H9 (cell line): ENCODE data around the gene NPAS2. TPM values are rescaled to one million over a fixed set of nuclear protein-coding genes. Genes with fewer than 3 reads are reported as not detected.

Experiments
- DNase-seq: peaks from one replicate; pipeline ENCODE4 v3.0.0-alpha.2; 2017
- H2AFZ ChIP-seq: one replicate; pipeline ENCODE4 v1.6.1; 2013; ENCODE audit warnings: mild to moderate bottlenecking, low read length, control low read depth, moderate library complexity
- H2AK5ac ChIP-seq: 2 replicates; pipeline ENCODE4 v1.6.1; 2013; ENCODE audit warnings: low read length, control low read depth, mixed read lengths; ENCODE audit not compliant: insufficient read length
- H2BK120ac ChIP-seq: one replicate; pipeline ENCODE4 v1.6.1; 2013; ENCODE audit warnings: low read depth, mild to moderate bottlenecking, low read length, control low read depth, inconsistent platforms; ENCODE audit not compliant: poor library complexity, severe bottlenecking
- H2BK12ac ChIP-seq: 2 replicates; pipeline ENCODE4 v1.6.1; 2013; ENCODE audit warnings: low read length, control low read depth, mixed read lengths, low read depth; ENCODE audit not compliant: insufficient read length
- H2BK15ac ChIP-seq: 2 replicates; pipeline ENCODE4 v1.6.1; 2013; ENCODE audit warnings: low read depth, low read length, control low read depth
- H2BK20ac ChIP-seq: one replicate; pipeline ENCODE4 v1.6.1; 2013; ENCODE audit warnings: low read depth, mild to moderate bottlenecking, low read length, control low read depth, inconsistent platforms; ENCODE audit not compliant: poor library complexity, severe bottlenecking
- H2BK5ac ChIP-seq: 2 replicates; pipeline ENCODE4 v1.6.1; 2013; ENCODE audit warnings: low read length, control low read depth, mixed read lengths; ENCODE audit not compliant: insufficient read length
- H3K14ac ChIP-seq: 2 replicates; pipeline ENCODE4 v1.6.1; 2013; ENCODE audit warnings: low read length, control low read depth; ENCODE audit not compliant: insufficient read depth
- H3K18ac ChIP-seq: 2 replicates; pipeline ENCODE4 v1.6.1; 2013; ENCODE audit warnings: low read depth, mild to moderate bottlenecking, mixed read lengths, low read length, control low read depth; ENCODE audit not compliant: insufficient read length
- H3K23ac ChIP-seq: 2 replicates; pipeline ENCODE4 v1.6.1; 2013; ENCODE audit warnings: low read length, control low read depth, mixed read lengths, low read depth; ENCODE audit not compliant: insufficient read length
- H3K23me2 ChIP-seq: 2 replicates; pipeline ENCODE4 v1.6.1; 2013; ENCODE audit warnings: low read depth, mild to moderate bottlenecking, mixed read lengths, low read length, control low read depth; ENCODE audit not compliant: insufficient read length, poor library complexity, severe bottlenecking
- H3K27ac ChIP-seq: 2 replicates; pipeline ENCODE4 v1.5.1; 2013; ENCODE audit warnings: low read length, control low read depth, mixed read lengths, low read depth; ENCODE audit not compliant: insufficient read length
- H3K27me3 ChIP-seq: 2 replicates; pipeline ENCODE4 v1.6.1; 2013; ENCODE audit warnings: low read length, control low read depth, inconsistent platforms; ENCODE audit not compliant: insufficient read depth
- H3K4ac ChIP-seq: 2 replicates; pipeline ENCODE4 v1.6.1; 2013; ENCODE audit warnings: low read depth, mild to moderate bottlenecking, control low read depth, inconsistent platforms, low read length, moderate library complexity
- H3K4me1 ChIP-seq: 2 replicates; pipeline ENCODE4 v1.6.1; 2013; ENCODE audit warnings: low read length, control low read depth, inconsistent platforms; ENCODE audit not compliant: insufficient read depth
- H3K4me2 ChIP-seq: 2 replicates; pipeline ENCODE4 v1.6.1; 2013; ENCODE audit warnings: low read length, control low read depth, mixed read lengths; ENCODE audit not compliant: insufficient read length, insufficient read depth
- H3K56ac ChIP-seq: 2 replicates; pipeline ENCODE4 v1.6.1; 2013; ENCODE audit warnings: low read depth, mild to moderate bottlenecking, mixed read lengths, low read length, control low read depth; ENCODE audit not compliant: insufficient read length
- H3K79me1 ChIP-seq: 2 replicates; pipeline ENCODE4 v1.6.1; 2013; ENCODE audit warnings: low read depth, mild to moderate bottlenecking, moderate library complexity, low read length, control low read depth, inconsistent platforms; ENCODE audit not compliant: insufficient read depth, poor library complexity, severe bottlenecking
- H3K79me2 ChIP-seq: 2 replicates; pipeline ENCODE4 v1.6.1; 2013; ENCODE audit warnings: low read length, control low read depth, inconsistent platforms; ENCODE audit not compliant: insufficient read depth
- H3K9ac ChIP-seq: 2 replicates; pipeline ENCODE4 v1.6.1; 2013; ENCODE audit warnings: low read length, control low read depth, mixed read lengths; ENCODE audit not compliant: insufficient read length; ENCODE audit errors: extremely low read depth
- H3K9me3 ChIP-seq: one replicate; pipeline ENCODE4 v1.6.1; 2013; ENCODE audit warnings: low read depth, low read length, inconsistent platforms; ENCODE audit not compliant: control insufficient read depth
- H3T11ph ChIP-seq: one replicate; pipeline ENCODE4 v1.6.1; 2013; ENCODE audit warnings: mild to moderate bottlenecking, low read length, control low read depth, inconsistent platforms
- H4K20me1 ChIP-seq: one replicate; pipeline ENCODE4 v1.6.1; 2013; ENCODE audit not compliant: control insufficient read depth, insufficient read length, insufficient read depth
- H4K5ac ChIP-seq: 2 replicates; pipeline ENCODE4 v1.6.1; 2013; ENCODE audit warnings: low read depth, mild to moderate bottlenecking, mixed read lengths, low read length, control low read depth; ENCODE audit not compliant: insufficient read length
- H4K8ac ChIP-seq: replicated peaks from 2 replicates; pipeline ENCODE4 v1.6.1; 2013; ENCODE audit warnings: low read length, control low read depth, mixed read lengths, low read depth; ENCODE audit not compliant: insufficient read length
- H4K91ac ChIP-seq: 2 replicates; pipeline ENCODE4 v1.6.1; 2013; ENCODE audit warnings: low read depth, mild to moderate bottlenecking, moderate library complexity, mixed read lengths, low read length, control low read depth; ENCODE audit not compliant: insufficient read length
- H3K27ac Mint-ChIP-seq, 3 experiments: 2 replicates in 2 of 3; 3 replicates in 1 of 3; pipeline ENCODE4 v1.8.0; 2020 to 2021; ENCODE audit warnings: mixed read lengths in 3 of 3, mild to moderate bottlenecking in 1 of 3, moderate library complexity in 1 of 3
- H3K27me3 Mint-ChIP-seq: 2 replicates; pipeline ENCODE4 v1.8.0; 2021; ENCODE audit warnings: low read depth, mild to moderate bottlenecking, moderate library complexity, mixed read lengths
- H3K36me3 Mint-ChIP-seq, 3 experiments: 2 replicates in 2 of 3; 3 replicates in 1 of 3; pipeline ENCODE4 v1.8.0; 2020 to 2021; ENCODE audit warnings: low read depth in 3 of 3, mixed read lengths in 3 of 3; ENCODE audit not compliant: insufficient read depth in 1 of 3
- H3K4me1 Mint-ChIP-seq, 2 experiments: 2 replicates each; pipeline ENCODE4 v1.8.0; 2020; ENCODE audit warnings: mixed read lengths in 2 of 2
- H3K4me3 Mint-ChIP-seq, 2 experiments: 2 replicates in 1 of 2; 3 replicates in 1 of 2; pipeline ENCODE4 v1.8.0; 2020 to 2021; ENCODE audit warnings: mild to moderate bottlenecking in 2 of 2, mixed read lengths in 2 of 2, moderate library complexity in 1 of 2
- H3K9me3 Mint-ChIP-seq, 2 experiments: 2 replicates in 1 of 2; 3 replicates in 1 of 2; pipeline ENCODE4 v1.8.0; 2020; ENCODE audit warnings: mild to moderate bottlenecking in 2 of 2, mixed read lengths in 2 of 2, moderate library complexity in 1 of 2
- WGBS: extraction: QIAGEN DNeasy Blood & Tissue Kit; methylation state at CpG from one replicate; pipeline ENCODE4 v1.1.7; 2013; ENCODE audit warnings: missing lambda C conversion rate, low lambda C conversion rate, mixed read lengths; ENCODE audit not compliant: insufficient read length; ENCODE audit errors: extremely low coverage; 5-methylcytosine and 5-hydroxymethylcytosine counted together
- total RNA-seq: library from RNA; stranded (reverse); gene quantifications from 2 replicates; pipeline ENCODE4 v1.2.1, GENCODE V29; 2021
- TF ChIP-seq, protein P1 (sequence below): fragments of 200-600 bp; sonication (generic); conservative IDR thresholded peaks from 3 replicates; pipeline ENCODE4 v1.8.0; 2021; ENCODE audit warnings: antibody characterized with exemption, mild to moderate bottlenecking

The NPAS2 gene
- total RNA-seq, 1 experiment from 2014 or later, result 1.3 TPM

DNA sequence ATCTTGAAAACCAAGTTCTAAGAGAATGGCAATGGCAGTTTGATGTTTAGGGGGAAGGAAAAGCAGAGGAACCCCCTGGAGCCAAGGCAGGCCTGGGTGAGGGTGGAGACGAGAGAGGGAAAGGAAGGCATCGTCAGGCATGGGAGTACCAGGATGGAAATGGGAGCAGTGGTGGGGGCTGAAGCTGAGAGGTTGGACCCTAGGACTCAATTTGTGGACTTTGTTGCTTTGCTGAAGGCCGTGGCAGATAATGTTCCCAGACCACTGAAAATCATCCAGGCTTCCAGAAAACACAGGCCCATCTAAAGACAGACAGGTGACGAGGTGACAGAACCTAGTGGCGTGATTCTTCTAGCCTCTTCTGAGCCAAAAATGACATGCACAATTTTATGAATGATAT is 4.9 kb downstream of the NPAS2 start:
- Histone ChIP-seq H4K5ac (no peak overlapping the region), H3K79me1 (no peaks in the 10 kb centered on the region), H2BK120ac (no peak overlapping the region), H3K9me3 (no peaks in the 10 kb centered on the region), H3K23ac (no peak overlapping the region), H3K4ac (no peak overlapping the region), H2BK20ac (no peak overlapping the region), H3K56ac (no peak overlapping the region), H4K20me1 (no peaks in the 10 kb centered on the region), H3K23me2 (peaks cover 10% of the 10 kb centered on the region), H2AK5ac (no peak overlapping the region), H2BK12ac (no peak overlapping the region), H3K27ac (no peak overlapping the region), H4K8ac (no peak overlapping the region), H3K14ac (no peak overlapping the region), H3K4me1 (peaks cover 3% of the 10 kb centered on the region; the same call in 1 of the 2 replicates), H3K9ac (no peak overlapping the region), H2BK15ac (no peak overlapping the region), H2AFZ (no peak overlapping the region), H3K18ac (no peak overlapping the region), H4K91ac (no peak overlapping the region), H3K79me2 (no peaks in the 10 kb centered on the region), H3K4me2 (no peak overlapping the region), H3K27me3 (peaks cover 13% of the 10 kb centered on the region), H3T11ph (no peak overlapping the region), H2BK5ac (no peak overlapping the region)
- TF ChIP-seq, protein P1, sequence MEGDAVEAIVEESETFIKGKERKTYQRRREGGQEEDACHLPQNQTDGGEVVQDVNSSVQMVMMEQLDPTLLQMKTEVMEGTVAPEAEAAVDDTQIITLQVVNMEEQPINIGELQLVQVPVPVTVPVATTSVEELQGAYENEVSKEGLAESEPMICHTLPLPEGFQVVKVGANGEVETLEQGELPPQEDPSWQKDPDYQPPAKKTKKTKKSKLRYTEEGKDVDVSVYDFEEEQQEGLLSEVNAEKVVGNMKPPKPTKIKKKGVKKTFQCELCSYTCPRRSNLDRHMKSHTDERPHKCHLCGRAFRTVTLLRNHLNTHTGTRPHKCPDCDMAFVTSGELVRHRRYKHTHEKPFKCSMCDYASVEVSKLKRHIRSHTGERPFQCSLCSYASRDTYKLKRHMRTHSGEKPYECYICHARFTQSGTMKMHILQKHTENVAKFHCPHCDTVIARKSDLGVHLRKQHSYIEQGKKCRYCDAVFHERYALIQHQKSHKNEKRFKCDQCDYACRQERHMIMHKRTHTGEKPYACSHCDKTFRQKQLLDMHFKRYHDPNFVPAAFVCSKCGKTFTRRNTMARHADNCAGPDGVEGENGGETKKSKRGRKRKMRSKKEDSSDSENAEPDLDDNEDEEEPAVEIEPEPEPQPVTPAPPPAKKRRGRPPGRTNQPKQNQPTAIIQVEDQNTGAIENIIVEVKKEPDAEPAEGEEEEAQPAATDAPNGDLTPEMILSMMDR, result no peak
- H3K27ac Mint-ChIP-seq, result no peak overlapping the region
- DNase-seq, result no peak
- peaks cover 46% of the 10 kb centered on the region for H3K27me3 Mint-ChIP-seq
- no CpG with 5 or more reads among the region's 5 CpGs for WGBS
- H3K4me1 Mint-ChIP-seq, result peaks cover 7 to 29% of the 10 kb centered on the region in 2 experiments
- no peaks in the 10 kb centered on the region; a peak in 2 of 7 replicates for H3K36me3 Mint-ChIP-seq
- H3K9me3 Mint-ChIP-seq, result peaks cover 5 to 11% of the 10 kb centered on the region in 2 experiments; a peak in 3 of 5 replicates
- H3K4me3 Mint-ChIP-seq, result no peak overlapping the region
